ENCODE results near the gene TRMT10C.
"Not testable (repeated sequence)": the region's sequence is repeated elsewhere in the genome, so short reads cannot be mapped to it uniquely, and the experiment has no call there.

The TRMT10C gene

DNA sequence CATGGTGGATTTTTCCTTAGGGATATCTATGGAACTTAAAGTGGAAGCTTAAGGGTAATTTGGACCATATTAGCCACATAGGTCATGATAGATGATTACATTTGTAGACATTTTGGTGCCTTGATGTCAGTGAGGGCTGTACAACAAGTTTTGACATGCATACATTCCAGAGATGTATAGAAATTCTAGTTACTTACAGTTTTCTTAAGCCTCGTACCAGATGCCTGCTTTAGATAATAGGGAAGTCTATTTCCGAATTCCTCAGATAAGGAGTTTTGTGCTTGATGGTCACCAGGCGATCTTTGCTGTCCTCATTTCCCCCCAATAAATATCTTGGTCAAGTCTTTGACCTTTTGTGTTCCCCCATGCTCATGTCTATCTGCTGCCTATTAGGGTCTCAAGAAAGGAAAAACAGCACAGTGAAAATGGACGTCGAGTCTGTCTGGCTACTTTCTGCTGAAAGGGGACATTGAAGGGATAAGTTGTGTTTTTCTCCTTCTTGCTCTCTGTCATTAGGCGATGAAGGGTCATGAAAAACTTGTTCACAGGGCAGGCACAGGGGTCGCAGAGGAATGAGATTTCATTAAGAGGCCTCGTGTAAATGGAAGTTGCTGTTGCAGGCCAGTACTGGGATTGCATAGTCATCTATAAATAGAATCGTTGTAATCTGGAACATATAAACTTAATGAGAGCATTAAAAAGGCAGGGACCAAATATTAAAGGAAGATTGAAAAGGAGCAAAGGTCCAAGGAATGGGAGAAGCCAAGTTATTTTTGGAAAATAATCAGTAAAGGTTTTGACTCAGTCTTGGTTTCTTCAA is 28.7 kb upstream of the TRMT10C start:
- in situ Hi-C loops (cut with MboI; ENCODE audit: low sequenced_read_pairs): no loop called here

DNA sequence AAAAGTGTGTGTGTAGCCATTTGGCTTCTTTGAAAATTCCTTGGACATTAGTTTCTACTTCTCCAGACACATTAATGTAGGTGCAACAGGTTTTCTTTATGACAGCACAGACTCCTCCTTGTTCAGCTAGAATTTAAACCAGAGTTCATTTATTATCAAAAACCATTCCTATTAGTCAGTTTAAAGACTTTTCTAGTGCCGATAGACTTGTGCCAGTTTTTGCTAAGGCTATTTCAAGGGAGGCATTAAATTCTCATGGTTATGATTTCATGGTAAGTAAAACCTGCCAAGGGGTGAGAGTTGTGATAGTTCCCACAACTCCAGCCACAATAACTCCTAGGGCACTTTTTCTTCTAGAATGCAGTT is 28.1 kb upstream of the TRMT10C start:
- no peak overlapping the region for H3K4me3 ChIP-seq
- H3K36me3 ChIP-seq (replicated peaks): no peaks in the 10 kb centered on the region
- H3K9me3 ChIP-seq: no peaks in the 10 kb centered on the region
- in situ Hi-C loops (cut with MboI; ENCODE audit: low sequenced_read_pairs): no loop called here
- no peak for DNase-seq (ENCODE audit: low spot score in 2 of 2)
- no peaks in the 10 kb centered on the region; the same call in 1 of the 2 replicates for H3K27me3 ChIP-seq (ENCODE audit: low read depth)
- no peaks in the 10 kb centered on the region for H3K4me1 ChIP-seq

More for the DNA sequence above, 28.7 kb upstream of the TRMT10C start:
- Histone ChIP-seq H3K4me1 (no peaks in the 10 kb centered on the region), H3K4me3 (no peak overlapping the region), H3K9me3 (no peaks in the 10 kb centered on the region), H3K36me3 (replicated peaks) (no peaks in the 10 kb centered on the region), H3K27me3 (ENCODE audit: low read depth) (no peaks in the 10 kb centered on the region)
- no peak for DNase-seq (ENCODE audit: low spot score in 2 of 2)

GRCh38 chr3:101535221-101535620 is 26.4 kb upstream of the TRMT10C start:
- Histone ChIP-seq H3K4me1 (no peaks in the 10 kb centered on the region), H3K27me3 (ENCODE audit: low read depth) (peaks cover 2% of the 10 kb centered on the region), H3K36me3 (replicated peaks) (no peaks in the 10 kb centered on the region), H3K4me3 (no peak overlapping the region), H3K9me3 (0 out of 2 replicates have a peak, but pooled peaks cover 2% of the 10 kb centered on the region)
- DNase-seq (ENCODE audit: low spot score in 2 of 2): no peak
- in situ Hi-C loops (cut with MboI; ENCODE audit: low sequenced_read_pairs): no loop called here

- Histone ChIP-seq H3K36me3 (replicated peaks) (no peaks in the 10 kb centered on the region), H3K27me3 (ENCODE audit: low read depth) (peaks cover 2% of the 10 kb centered on the region), H3K4me1 (no peaks in the 10 kb centered on the region), H3K4me3 (no peak overlapping the region), H3K9me3 (0 out of 2 replicates have a peak, but pooled peaks cover 2% of the 10 kb centered on the region)
- no peak for DNase-seq (ENCODE audit: low spot score in 2 of 2)
- in situ Hi-C loops (cut with MboI; ENCODE audit: low sequenced_read_pairs): no loop called here
Observed at GRCh38 chr3:101536266-101536665, 25.4 kb upstream of the TRMT10C start.

GRCh38 chr3:101536955-101537354 is 24.7 kb upstream of the TRMT10C start:
- in situ Hi-C loops (cut with MboI; ENCODE audit: low sequenced_read_pairs); H3K4me1 ChIP-seq; DNase-seq (ENCODE audit: low spot score in 2 of 2); H3K36me3 ChIP-seq (replicated peaks); H3K4me3 ChIP-seq; H3K27me3 ChIP-seq (ENCODE audit: low read depth); H3K9me3 ChIP-seq: not testable (repeated sequence)

DNA sequence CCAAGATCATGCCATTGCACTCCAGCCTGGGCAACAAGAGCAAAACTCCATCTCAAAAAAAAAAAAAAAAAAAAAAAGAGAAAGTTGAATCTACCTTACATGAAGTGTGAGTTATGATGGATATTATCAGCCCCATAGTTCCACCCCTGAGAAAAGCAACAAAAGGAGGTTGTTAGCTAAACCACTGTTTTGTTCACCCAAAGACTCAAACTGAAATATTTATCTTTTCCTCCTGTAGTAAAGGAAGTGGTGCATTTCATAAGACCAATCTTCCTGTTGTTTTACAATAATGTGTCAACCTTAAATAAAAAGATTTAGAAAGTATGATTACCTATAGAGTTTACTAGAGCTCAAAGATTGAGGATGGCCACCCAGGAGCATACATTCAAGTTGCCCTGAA is 18.7 kb upstream of the TRMT10C start:
- DNase-seq (ENCODE audit: low spot score in 2 of 2): no peak
- Histone ChIP-seq H3K4me3 (no peak overlapping the region), H3K27me3 (ENCODE audit: low read depth) (peaks cover 2% of the 10 kb centered on the region), H3K9me3 (0 out of 2 replicates have a peak, but pooled peaks cover 2% of the 10 kb centered on the region), H3K36me3 (replicated peaks) (no peaks in the 10 kb centered on the region), H3K4me1 (peaks cover 11% of the 10 kb centered on the region)
- in situ Hi-C loops (cut with MboI; ENCODE audit: low sequenced_read_pairs): no loop called here

- DNase-seq (ENCODE audit: low spot score in 2 of 2): no peak
Observed at GRCh38 chr3:101544161-101544850, 17.4 kb upstream of the TRMT10C start.

DNA sequence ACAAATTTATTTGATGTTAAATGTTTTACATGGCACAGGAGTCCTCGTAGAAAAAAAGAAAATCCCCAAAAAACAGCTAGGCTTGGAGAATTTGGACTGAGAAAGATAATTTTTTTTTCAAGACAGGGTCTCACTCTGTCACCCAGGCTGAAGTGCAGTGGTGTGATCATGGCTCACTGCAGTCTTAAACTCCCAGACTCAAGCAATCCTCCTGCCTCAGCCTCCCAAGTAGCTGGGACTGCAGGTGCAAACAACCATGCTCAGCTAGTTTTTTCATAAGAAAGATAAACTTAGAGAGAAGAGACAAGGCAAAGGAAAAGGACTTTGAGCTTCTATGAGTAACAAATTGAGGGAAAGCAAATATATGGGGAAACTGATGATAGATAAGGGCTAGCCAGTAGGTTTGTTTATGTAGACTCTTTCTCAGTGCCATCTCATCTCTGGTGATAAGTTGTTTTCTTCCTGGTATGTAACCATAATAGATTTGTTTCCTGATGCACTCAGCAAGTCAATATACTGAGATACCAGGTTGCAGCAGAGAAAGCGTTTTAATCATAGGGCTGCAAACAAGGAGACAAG is 13.1 kb upstream of the TRMT10C start:
- no peaks in the 10 kb centered on the region for H3K27me3 ChIP-seq (ENCODE audit: low read depth)
- no peaks in the 10 kb centered on the region for H3K36me3 ChIP-seq (replicated peaks)
- no peaks in the 10 kb centered on the region for H3K9me3 ChIP-seq
- no peak for DNase-seq (ENCODE audit: low spot score in 2 of 2)
- H3K4me1 ChIP-seq: peaks cover 11% of the 10 kb centered on the region
- H3K4me3 ChIP-seq: no peak overlapping the region
- in situ Hi-C loops (cut with MboI; ENCODE audit: low sequenced_read_pairs): no loop called here

More at GRCh38 chr3:101544161-101544850, 17.4 kb upstream of the TRMT10C start:
- Histone ChIP-seq H3K4me3 (no peak overlapping the region), H3K9me3 (0 out of 2 replicates have a peak, but pooled peaks cover 2% of the 10 kb centered on the region), H3K27me3 (ENCODE audit: low read depth) (peaks cover 2% of the 10 kb centered on the region; the same call in 1 of the 2 replicates), H3K4me1 (peaks cover 11% of the 10 kb centered on the region), H3K36me3 (replicated peaks) (no peaks in the 10 kb centered on the region)
- in situ Hi-C loops (cut with MboI; ENCODE audit: low sequenced_read_pairs): no loop called here

DNA sequence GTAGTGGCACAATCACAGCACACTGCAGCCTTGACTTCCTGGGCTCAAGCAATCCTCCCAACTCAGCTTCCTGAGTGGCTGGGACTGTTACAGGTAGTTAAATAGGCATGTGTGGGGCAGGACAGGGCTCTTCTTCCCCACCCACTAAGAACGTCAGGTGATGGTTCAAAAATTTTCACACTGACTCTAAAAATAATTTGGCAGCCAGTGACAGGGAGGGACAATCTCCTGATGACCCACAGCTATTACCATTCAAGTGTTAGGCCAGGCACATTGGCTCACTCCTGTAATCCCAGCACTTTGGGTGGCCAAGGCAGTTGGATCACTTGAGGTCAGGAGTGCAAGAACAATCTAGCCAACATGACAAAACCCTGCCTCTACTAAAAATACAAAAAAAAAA is 12.2 kb upstream of the TRMT10C start:
- H3K9me3 ChIP-seq: no peaks in the 10 kb centered on the region
- in situ Hi-C loops (cut with MboI; ENCODE audit: low sequenced_read_pairs): no loop called here
- H3K27me3 ChIP-seq (ENCODE audit: low read depth): no peaks in the 10 kb centered on the region
- DNase-seq (ENCODE audit: low spot score in 2 of 2): no peak
- no peak overlapping the region for H3K4me3 ChIP-seq
- H3K36me3 ChIP-seq (replicated peaks): no peaks in the 10 kb centered on the region
- peaks cover 6% of the 10 kb centered on the region; the same call in 1 of the 2 replicates for H3K4me1 ChIP-seq

- in situ Hi-C loops (cut with MboI; ENCODE audit: low sequenced_read_pairs); H3K4me3 ChIP-seq; H3K36me3 ChIP-seq (replicated peaks); H3K27me3 ChIP-seq (ENCODE audit: low read depth); H3K9me3 ChIP-seq; DNase-seq (ENCODE audit: low spot score in 2 of 2); H3K4me1 ChIP-seq: not testable (repeated sequence)
Observed at GRCh38 chr3:101551359-101552081, 10.1 kb upstream of the TRMT10C start.

DNA sequence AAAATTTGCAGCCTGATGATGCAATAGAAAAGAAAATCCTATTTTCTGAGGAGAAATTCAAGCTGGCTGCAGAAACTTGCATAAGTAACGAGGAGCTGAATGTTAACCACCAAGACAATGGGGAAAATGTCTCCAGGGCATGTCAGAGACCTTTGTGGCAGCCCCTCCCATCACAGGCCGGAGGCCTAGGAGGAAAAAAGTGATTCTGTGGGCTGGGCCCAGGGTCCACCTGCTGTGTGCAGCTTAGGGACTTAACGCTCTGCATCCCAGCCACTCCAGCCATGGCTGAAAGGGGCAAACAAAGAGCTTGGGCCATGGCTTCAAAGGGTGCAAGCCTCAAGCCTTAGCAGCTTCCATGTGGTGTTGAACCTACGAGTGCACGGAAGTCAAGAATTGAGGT is 8.3 kb upstream of the TRMT10C start:
- H3K27me3 ChIP-seq (ENCODE audit: low read depth); in situ Hi-C loops (cut with MboI; ENCODE audit: low sequenced_read_pairs); H3K4me1 ChIP-seq; H3K9me3 ChIP-seq; H3K4me3 ChIP-seq; H3K36me3 ChIP-seq (replicated peaks): not testable (repeated sequence)
- peak in 1 of 2 experiments; percentile 67 for DNase-seq (ENCODE audit: low spot score in 2 of 2)

DNA sequence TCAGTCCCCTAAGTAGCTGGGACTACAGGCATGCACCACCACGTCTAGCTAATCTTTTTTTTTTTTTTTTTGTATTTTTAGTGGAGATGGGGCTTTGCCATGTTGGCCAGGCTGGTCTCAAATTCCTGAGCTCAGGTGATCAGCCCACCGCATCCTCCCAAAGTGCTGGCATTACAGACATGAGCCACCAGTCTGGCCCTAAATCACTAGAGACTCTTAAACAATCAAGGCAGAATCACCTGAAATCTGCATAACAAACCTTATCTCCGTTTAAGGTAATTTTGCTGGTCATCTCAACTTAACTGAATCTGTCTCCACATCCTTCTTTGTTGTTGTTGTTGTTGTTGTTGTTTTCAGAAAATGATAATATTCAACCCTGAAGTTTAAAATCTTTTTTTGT is 5.6 kb upstream of the TRMT10C start:
- Histone ChIP-seq H3K4me3 (no peak overlapping the region), H3K36me3 (replicated peaks) (no peaks in the 10 kb centered on the region), H3K27me3 (ENCODE audit: low read depth) (peaks cover 8% of the 10 kb centered on the region; the same call in 1 of the 2 replicates), H3K4me1 (peaks cover 6% of the 10 kb centered on the region; the same call in 1 of the 2 replicates), H3K9me3 (no peaks in the 10 kb centered on the region)
- DNase-seq (ENCODE audit: low spot score in 2 of 2): no peak
- in situ Hi-C loops (cut with MboI; ENCODE audit: low sequenced_read_pairs): no loop called here

DNA sequence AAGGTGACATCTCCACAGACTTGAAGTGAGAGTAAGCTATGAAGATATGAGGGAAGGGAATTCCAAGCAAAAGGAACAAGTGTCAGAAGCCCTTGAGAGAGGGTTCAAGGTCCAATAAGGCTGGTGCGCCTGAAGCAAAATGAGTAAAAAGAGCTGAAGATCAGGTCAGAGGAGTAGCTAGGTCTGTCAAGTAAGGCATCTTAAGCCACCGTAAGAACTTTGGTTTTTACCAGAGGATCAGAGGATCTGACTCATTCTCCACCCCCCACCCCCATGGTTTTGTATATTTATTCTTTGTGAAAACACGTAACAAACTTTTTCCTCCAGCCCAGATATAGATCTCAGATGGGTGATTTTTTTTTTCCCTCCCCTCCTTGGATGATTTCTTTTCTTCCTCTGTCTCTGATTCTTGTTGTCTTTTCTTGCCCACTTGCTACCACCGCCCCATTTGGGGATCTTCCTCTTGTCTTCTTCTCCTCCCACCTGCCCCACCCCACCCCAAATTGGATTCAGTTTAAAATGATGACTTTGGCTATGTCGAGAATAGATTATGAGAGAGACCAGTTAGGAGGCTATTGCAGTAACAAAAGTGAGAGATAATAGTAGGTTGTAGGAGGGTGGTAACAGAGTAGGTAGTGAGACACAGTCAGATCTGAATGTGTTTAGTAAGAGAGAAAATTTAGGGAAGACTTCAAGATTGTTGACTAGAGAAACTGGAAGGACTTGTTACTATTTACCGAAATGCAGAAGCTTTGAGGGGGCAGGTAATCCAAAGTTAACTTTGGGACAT is 6.1 kb downstream of the TRMT10C start:
- Histone ChIP-seq H3K27me3 (ENCODE audit: low read depth) (no peaks in the 10 kb centered on the region), H3K4me3 (no peak overlapping the region), H3K9me3 (no peaks in the 10 kb centered on the region), H3K36me3 (replicated peaks) (peaks cover 20% of the 10 kb centered on the region), H3K4me1 (peaks cover 10% of the 10 kb centered on the region)
- no peak for DNase-seq (ENCODE audit: low spot score in 2 of 2)
- in situ Hi-C loops (cut with MboI; ENCODE audit: low sequenced_read_pairs): no loop called here
